ENCODE measurements around the gene RTN4RL2.

Gene RTN4RL2

DNA sequence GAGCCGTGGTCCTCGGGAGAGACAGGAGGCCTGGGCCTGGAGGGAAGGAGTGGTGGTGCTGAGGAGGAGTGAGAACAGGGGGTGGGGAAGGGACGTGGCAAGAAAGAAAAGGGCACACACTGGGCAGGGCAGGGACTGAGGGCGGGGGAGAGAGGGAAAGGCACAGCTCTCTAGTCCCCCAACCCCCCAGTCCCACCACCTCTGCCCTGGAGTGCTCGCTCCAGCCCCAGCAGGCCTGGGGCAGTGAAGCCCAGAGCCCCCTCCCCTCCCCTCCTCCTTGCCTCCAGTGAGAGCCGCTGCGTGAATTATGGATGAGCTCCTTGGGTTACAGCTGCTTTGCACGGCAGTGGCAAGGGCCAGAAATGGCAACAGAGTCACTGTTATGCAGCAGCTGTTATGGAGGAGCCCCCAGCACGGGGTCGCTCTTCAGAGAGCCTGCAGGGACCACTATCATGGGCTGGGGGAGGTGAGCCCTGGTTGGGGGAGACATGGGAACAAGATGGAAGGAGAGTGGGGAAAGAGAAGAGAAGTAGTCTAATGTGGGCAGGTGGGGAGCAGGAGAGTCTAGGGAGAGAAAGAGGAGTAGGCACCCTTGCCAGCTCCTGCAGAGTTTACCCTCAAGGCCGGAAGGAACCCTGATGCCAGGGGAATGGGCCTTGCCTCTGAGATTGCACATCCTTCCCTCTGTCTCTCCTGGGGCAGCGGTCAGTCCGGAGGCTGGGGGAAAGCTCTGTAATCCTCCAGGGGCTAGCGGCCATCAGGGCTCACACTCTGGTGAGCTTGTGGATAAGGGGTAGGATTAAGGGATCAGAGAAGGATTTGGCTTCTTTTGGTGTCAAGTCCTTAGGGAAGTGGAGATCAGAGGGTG, 3.6 kb downstream of the RTN4RL2 start:
- DNase-seq = peak; percentile 87

DNA sequence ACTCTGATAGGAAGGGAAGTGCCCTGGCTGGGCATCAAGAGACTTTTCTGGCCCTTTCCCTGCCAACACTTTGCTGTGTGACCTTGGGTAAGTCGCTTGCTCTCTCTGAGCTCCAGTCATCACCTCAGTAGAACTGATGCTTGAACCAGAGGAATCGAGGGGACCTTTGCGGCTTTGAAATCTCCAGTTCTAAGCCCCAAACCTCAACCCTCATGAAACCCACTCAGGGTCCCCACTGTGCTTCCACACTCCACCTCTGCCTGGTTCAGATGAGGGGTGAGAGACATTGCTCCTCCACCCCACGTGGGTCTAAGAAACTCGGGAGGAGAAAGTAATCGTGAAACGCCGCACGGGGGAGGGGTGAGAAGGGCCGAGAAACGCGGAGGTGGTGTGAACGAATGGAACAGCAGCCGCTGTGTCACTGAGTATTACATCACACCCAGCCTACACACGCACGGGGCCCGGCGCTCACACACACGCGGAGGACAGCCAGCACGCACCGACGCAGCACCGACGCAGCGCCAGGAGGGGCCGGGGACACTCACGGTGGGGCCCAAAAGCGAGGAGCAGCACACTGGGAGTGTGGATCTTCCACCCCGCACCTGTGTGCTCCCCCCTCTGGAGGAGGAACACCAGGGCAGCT, 4.3 kb downstream of the RTN4RL2 start:
- DNase-seq = no peak

DNA sequence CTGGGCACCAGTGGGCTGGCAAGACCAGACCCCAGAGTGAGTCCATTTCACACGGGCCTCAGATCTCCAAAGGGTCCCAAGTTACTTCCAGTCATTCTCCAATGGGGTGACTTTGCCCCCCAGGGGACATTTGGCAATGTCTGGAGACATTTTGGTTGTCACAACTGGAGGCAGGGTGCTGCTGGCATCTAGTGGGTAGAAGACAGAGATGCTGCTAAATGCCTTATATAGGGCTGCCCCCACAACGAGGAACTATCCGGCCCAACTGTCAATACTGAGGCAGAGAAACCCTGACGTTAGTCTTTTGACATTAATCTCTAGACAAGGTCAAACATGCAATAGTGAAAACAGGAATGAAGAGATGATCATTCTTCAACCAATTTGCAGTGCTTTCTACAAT, 6.4 kb downstream of the RTN4RL2 start:
- no peak for DNase-seq

DNA sequence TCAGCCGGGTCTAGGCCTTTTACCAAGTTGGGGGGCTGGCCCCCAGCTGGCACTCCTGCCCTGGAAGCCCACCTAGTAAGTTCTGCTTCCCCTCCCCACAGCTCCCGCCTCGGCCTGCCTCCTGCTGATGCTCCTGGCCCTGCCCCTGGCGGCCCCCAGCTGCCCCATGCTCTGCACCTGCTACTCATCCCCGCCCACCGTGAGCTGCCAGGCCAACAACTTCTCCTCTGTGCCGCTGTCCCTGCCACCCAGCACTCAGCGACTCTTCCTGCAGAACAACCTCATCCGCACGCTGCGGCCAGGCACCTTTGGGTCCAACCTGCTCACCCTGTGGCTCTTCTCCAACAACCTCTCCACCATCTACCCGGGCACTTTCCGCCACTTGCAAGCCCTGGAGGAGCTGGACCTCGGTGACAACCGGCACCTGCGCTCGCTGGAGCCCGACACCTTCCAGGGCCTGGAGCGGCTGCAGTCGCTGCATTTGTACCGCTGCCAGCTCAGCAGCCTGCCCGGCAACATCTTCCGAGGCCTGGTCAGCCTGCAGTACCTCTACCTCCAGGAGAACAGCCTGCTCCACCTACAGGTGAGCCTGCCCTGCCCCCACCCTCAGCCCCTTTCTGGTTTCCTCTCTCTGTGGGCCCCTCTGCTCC, 7.3 kb downstream of the RTN4RL2 start:
- no peak for DNase-seq

DNA sequence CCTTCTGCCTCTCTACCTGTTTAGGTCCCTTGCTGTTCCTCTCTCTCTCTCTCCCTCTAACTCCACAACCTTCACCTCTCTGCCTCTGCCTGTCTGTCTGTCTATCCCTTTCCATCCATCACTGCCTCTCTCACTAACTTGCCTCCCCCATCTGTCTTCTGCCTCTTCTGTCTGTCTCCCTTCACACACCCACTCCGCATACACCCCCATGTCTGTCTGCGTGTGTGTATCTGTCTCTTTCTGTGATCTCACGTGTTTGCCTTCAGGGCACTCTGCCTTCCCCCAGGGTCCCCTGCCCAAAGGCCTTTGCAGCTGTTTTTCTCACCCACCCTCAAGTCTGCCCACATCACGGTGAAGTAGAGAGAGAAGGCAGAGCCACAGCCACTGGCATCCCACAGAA, 7.9 kb downstream of the RTN4RL2 start:
- no peak for DNase-seq

DNA sequence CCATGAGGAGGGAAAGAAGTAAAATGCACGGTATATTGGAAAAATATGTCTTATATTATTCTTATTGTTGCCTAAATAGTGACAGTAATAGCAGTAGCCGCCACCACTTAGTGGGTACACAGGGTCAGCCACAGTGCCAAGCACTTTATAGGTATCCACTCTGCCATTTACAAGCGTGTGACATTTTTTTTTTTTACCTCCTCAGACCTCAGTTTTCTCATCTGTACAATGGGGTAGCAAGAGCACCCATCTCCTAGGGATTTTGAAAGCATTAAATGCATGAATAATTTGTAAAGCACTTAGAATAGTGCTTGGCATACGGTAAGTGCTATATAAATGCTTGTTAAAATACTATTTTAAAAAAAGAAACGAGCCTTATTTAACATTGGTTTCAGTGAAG, 8.9 kb downstream of the RTN4RL2 start:
- DNase-seq = no peak

DNA sequence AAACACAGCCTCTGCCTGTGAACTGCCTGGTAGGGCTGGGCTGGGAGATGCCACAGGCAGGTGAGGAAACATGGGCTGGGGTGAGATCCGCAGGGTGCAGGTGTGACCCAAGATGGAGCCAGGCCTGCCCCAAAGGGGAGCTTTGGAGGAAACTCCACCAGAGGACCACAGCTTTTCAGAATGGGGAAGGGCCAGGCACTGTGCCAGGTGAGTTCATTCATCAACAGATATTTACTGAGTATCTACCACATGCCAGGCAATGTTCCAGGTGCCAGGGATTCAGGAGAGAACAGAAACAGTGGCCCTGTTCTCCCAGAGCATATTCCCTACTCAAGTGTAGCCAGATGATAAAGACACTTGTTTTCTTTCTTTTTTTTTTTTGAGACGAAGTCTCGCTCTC, 11.2 kb downstream of the RTN4RL2 start:
- no peak for DNase-seq

DNA sequence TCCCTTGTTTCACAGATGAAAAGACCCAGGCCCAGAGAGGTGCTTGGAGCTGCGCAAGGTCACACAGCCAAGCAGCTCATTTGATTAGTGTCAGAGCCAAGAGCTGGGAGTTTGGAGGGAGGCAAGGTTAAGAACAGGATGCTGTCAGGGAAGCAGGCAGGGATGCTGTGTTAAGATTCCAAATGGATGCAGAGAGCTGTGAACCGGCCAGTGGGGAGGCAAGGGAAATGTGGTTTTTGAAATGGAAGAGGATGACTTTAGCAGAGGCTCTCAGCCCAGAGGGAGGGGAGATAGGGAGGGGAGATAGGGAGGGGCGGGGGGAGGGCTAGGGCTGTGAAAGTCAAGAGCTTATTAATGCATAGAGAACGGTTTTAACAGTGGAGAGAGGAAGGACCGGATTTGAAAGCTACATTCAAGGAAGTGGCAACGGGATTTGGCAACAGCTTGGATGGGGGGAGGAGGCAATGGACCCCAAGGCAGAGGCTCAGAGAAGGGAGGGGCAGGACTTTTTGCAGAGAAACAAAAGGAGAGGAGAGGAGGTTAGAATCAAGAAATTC, 13.0 kb downstream of the RTN4RL2 start:
- peak; percentile 84 for DNase-seq

DNA sequence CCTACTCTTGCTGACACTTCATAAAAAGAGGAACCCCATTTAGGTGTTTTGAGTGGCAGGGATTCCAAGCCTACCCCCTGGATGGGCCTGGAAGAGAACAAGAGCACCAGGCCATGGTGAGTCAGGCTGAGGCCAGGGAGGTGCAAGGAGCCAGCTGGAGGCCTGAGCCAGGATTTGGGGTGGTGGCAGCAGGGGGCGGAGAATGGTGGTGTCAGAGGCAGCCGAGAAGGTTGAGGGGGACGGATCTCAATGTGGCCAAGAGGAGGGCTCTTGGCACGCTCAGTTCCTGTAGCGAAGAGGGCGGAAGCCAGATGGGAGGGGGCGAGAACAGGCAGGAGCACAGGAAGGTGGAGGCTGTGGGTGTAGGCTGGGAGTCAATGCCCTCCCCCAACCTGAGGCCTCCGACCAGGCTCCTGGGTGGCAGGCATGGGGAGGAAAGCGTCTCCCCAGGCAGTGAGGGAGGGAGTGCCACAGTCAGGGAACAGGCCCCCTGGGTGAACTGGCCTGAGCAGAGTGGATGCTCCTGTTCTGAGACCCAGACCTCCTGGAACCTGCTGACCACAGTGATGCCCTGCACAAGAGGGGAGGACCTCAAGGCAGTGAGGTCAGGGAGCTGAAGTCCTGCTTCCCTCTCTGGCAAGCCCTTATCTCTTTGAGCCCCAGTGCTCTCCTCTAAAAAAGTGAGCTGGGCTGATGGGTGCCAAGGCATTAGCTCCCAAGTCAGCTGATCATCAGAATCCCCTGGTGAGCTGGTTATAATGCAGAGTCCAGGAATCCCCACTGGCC, 13.9 kb downstream of the RTN4RL2 start:
- peak; percentile 27 for DNase-seq

- DNase-seq = no peak
These were observed 14.4 kb downstream of the RTN4RL2 start for GRCh38 chr11:57474803-57475115.

DNA sequence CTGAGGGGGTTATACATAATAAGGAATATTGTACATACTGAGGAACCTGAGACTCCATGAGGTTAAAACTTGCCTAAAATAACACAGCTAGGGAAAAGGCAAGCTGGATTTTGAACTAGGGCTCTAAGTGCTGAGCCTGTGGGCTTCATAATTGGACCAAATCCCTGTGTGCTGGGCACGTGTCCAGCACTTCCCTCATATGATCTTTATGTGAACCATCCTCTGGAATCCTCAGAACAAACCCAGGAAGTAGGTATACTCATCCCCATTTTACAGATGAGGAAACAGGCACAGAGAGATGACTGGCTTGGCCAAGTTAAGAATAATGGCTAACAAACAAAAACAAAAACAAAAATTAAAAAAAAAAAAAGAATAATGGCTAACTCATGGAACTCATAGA, 14.9 kb downstream of the RTN4RL2 start:
- DNase-seq = no peak

DNA sequence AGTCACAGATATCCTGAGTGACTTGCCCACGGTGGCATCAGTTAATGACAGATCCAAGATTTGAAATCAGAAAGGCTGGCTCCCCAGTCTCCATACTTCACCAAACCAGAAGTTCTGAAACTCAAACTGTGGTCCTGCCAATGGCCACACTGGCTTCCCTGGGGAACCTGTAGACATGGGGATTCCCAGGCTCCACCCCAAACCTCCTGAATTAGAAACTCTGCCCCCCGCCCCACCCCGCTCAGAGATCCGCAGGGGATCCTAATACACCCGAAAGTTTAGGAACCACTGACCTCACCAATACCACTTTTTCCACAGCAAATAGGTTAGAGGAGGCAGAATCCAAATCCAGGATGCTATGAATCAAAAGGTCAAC, 15.3 kb downstream of the RTN4RL2 start:
- no peak for DNase-seq

DNA sequence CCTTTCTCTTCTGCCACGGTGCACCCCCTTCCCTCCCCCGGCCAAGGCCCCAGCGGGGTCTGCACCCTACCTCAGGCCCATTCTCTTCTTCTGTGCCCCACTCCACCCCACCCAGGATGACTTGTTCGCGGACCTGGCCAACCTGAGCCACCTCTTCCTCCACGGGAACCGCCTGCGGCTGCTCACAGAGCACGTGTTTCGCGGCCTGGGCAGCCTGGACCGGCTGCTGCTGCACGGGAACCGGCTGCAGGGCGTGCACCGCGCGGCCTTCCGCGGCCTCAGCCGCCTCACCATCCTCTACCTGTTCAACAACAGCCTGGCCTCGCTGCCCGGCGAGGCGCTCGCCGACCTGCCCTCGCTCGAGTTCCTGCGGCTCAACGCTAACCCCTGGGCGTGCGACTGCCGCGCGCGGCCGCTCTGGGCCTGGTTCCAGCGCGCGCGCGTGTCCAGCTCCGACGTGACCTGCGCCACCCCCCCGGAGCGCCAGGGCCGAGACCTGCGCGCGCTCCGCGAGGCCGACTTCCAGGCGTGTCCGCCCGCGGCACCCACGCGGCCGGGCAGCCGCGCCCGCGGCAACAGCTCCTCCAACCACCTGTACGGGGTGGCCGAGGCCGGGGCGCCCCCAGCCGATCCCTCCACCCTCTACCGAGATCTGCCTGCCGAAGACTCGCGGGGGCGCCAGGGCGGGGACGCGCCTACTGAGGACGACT, 15.9 kb downstream of the RTN4RL2 start:
- no peak for DNase-seq

DNA sequence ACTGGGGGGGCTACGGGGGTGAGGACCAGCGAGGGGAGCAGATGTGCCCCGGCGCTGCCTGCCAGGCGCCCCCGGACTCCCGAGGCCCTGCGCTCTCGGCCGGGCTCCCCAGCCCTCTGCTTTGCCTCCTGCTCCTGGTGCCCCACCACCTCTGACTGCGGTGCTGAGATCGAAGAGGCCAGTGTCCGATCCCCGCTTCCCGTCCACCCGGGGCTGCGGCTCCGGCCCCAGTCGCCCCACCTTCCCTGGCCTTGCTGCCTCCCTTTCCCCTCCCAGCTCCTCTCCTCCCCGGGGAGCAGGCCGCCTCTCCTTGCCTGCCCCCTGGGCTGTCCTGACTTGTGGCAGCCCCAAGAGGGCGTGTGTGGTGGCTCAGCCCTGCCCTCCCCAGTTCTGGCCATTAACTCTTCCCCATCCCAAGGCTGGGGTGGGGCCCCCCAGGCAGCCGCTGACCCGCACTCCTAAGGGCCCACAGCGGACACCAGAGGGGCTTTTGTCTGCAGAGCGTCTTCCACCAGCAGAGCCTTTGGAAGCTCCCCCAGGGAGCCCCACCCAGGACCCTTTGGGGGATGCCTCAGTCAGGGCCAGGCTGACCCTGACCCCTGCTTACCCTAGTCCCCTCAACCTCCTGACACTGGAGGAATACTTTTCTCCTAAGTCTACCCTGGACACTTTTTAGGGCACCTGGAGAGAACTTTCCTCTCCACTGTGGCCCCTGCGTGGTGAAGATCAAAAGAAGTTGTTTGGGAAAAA, 16.6 kb downstream of the RTN4RL2 start:
- DNase-seq = peak; percentile 18

GRCh38 chr11:57477507-57478189, 17.3 kb downstream of the RTN4RL2 start:
- DNase-seq = no peak

DNA sequence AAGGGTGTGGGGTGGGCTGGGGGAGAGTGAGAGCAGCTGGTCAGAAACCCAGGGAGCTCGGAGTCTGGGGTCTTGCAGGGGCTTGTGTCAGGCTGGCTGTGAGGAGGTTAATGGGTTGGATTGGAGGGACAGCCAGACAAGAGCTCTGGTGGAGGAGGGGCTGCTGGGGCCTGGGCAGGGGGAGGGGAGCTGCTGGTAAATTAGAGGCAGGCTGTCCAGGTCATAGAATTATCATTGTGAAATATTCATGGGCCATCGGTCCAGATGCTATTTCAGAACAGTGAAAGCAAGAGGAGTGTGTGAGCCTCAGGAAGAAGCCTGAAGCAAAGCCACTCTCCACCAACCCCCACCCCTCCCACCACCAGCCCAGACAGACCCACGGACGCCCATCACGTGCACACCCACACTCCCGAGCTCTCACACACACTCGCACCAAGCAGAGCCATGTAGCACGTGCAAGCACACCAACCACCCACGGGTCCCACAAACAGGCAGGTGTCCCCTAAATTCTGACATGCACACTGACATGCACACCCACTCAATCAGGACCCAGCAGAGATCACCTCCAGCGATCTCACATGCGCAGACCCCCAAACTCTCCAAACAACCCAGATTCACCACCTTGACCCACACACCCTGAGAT, 18.8 kb downstream of the RTN4RL2 start:
- DNase-seq = peak; percentile 37

- peak; percentile 35 for DNase-seq
These were observed 19.6 kb downstream of the RTN4RL2 start for GRCh38 chr11:57479911-57480310.

DNA sequence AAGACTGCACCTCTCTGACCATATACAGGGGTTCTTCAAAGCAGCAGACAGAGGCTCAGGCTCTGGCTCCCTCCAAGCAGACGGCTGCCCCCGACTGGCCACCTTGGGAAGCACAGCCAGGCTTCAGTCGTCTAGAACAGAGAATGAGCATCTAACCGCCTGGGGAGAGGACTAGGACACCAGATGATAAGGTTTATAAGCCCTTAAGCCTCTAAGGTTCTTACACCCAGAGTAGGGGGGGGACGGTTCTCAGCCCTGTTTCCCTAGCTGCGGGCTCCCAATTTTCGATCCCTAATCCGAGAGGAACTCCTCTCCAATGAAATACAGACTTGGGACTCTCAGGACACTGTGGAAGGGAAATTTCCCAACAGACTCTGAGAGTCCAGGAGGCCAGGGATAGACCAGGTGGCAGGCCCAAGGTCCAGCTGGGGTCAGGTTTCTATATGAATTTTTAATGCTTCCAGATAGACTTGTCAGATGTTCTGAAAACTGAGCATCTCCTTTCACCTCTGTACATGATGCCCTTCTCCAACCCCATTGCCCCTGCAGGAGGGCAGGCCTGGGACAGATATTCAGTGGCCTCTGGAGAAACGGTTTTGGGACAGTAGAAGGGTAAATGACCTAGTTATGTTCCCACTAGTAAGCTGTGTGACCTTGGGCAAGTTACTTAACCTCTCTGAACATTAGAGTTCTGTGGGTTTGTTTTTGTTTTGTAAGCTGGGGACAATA, 20.2 kb downstream of the RTN4RL2 start:
- DNase-seq = peak; percentile 98

DNA sequence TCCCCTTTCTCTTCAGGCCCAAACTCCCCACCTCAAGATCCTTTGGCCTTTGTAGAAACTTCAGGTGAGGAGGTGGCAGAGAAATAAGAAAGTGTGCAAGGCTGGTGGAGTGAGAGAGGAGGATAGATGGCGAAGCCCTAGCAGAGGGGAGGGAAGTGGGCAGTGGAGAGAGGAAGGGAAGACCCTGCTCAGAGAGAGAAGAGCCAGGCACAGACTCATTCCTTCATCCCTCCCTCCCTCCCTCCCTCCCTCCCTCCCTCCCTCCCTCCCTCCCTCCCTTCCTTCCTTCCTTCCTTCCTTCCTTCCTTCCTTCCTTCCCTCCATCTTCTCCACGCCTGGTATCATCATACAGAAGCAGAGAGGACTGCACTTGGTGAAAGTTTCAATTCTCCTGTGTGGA, 21.0 kb downstream of the RTN4RL2 start:
- peak; percentile 37 for DNase-seq

Measured in NCI-H82 (cell line).